ENCODE results near the gene B3GALT2. TPM values are rescaled to one million over a fixed set of nuclear protein-coding genes. Genes with fewer than 3 reads are reported as not detected.
A peak's percentile ranks its signal among the peaks of the same experiment; 100 is the strongest.
"Not testable (repeated sequence)": the region's sequence is repeated elsewhere in the genome, so short reads cannot be mapped to it uniquely, and the experiment has no call there.

The B3GALT2 gene
- total RNA-seq, 3 donors from 2014 or later, result 0.13 to 0.68 (median 0.50) TPM

DNA sequence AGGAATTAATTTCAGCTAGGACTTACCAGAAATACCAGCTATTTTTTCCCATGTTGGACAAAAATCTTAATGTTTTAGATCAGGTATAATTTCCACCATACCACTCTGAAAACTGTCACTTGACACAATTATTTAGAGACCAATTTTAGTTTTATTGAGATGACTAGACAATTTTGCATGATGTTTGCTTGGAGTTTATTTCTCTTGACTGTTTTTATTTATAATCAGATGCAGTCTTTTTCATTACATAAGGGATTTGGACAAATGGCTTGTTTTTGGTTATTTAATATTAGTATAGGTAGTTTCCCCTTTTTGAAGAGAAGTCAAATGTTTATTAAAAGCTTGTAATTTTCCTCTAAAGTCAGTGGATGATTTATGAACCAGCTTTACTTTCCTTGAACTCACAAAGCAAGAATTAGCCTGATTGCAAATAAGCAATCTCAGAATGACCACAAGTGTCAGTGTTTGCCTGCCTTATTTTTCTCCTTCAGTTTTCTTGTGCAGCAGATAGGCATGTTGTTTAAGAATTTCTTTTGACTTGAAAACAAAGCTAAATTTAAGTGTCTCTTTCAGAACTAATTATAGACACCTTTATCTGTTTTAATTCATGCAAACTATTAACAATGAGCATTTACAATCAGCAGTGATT, 3.8 kb upstream of the B3GALT2 start:
- ATAC-seq (no peak), DNase-seq (no peak)
- Mint-ChIP-seq H3K4me3 (no peak overlapping the region), H3K4me1 (ENCODE audit: low read depth) (peaks cover 59% of the 10 kb centered on the region), H3K9me3 (no peaks in the 10 kb centered on the region), H3K36me3 (ENCODE audit: insufficient read depth) (peaks cover 9% of the 10 kb centered on the region), H3K27me3 (ENCODE audit: low read depth) (no peaks in the 10 kb centered on the region)

DNA sequence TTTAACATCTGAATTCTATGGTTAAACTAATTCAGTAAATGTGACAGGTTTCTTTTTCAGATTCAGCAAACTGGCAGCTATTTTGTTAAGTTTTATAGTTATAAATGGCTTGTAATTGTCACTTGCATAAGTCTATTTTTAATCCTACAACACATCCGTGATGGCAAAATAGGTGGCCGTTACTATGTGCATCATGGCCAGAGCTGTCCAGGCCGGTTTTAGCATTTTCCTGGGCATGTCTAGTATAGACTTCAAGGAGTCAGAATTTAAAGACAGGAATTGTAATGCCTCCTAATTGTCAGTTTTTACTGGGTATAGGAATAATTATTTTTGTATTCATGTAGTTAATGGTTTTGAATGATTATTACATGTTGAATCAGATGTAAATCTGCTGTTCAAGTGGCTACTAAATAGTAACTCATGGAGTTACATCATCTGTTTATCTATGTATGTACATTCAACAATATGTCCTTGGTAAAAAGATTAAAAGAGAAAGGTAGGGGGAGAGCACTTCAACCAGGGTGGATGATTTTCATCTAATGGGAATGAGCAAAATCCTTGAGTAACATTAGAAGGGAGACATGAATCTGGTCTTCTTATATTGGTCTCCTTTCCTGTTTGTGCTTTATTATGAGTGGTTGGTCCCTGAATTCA, 3.2 kb upstream of the B3GALT2 start:
- peaks cover 62% of the 10 kb centered on the region for H3K4me1 Mint-ChIP-seq (ENCODE audit: low read depth)
- H3K4me3 Mint-ChIP-seq, result no peak overlapping the region
- H3K27me3 Mint-ChIP-seq (ENCODE audit: low read depth), result no peaks in the 10 kb centered on the region
- H3K36me3 Mint-ChIP-seq (ENCODE audit: insufficient read depth), result peaks cover 8% of the 10 kb centered on the region
- H3K9me3 Mint-ChIP-seq, result no peaks in the 10 kb centered on the region
- no peak for ATAC-seq
- DNase-seq, result no peak

DNA sequence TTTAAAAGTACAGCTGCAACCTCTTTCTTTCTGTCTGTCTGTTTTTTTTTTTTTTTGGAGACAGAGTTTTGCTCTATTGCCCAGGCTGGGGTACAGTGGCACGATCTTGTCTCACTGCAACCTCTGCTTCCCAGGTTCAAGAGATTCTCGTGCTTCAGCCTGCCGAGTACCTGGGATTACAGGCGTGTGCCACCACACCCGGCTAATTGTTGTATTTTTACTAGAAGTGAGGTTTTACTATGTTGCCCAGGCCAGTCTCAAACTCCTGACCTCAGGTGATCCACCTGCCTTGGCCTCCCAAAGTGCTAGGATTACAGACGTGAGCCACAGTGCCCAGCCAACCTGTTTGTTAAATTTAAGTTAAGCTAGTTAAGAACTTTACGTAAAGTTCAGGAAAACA, 2.5 kb upstream of the B3GALT2 start:
- H3K4me3 Mint-ChIP-seq; ATAC-seq; H3K9me3 Mint-ChIP-seq; DNase-seq; H3K36me3 Mint-ChIP-seq (ENCODE audit: insufficient read depth); H3K27me3 Mint-ChIP-seq (ENCODE audit: low read depth): not testable (repeated sequence)
- H3K4me1 Mint-ChIP-seq (ENCODE audit: low read depth), result peaks cover 59% of the 10 kb centered on the region

DNA sequence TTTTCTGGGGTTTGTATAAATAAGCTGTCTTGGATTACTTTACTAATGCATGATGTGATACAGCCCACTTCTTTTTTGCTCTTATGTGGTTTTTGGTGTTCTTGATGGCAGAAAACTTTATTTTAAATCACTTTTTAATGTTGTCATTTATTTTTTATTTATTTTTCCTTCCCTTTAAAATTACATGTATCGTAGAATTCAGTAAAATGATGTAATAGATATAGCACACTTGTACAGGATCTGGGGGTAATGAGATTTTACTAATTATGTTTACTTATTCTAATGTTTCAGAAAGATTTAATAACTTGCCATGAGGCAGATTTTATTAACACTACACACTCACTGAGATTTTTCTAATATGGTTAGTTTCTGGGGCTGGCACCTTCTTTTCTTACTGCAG, 701 bp upstream of the B3GALT2 start:
- ATAC-seq (no peak), DNase-seq (no peak)
- Mint-ChIP-seq H3K4me3 (no peak overlapping the region), H3K36me3 (ENCODE audit: insufficient read depth) (no peaks in the 10 kb centered on the region), H3K9me3 (no peaks in the 10 kb centered on the region), H3K27me3 (ENCODE audit: low read depth) (no peaks in the 10 kb centered on the region), H3K4me1 (ENCODE audit: low read depth) (peaks cover 58% of the 10 kb centered on the region)

DNA sequence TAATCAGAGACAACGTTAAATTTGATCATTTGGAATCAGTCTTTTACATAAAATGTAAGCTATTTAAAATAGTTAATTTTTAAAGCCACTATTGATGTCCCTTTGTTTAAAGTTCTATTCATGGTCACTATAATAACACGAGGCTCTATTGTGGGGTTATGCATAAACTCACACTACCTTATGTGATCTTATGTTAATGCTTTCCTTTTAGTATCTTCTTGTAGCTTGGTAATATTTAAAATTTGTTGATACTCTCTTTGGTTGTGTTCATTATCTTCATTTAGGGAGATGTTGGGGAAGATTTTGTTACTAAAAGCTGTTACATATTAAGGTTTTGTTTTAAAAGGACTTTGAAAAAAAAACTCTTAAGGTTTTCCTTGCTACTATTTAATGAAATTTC, 1.2 kb downstream of the B3GALT2 start:
- no peak for ATAC-seq
- DNase-seq, result no peak
- no peaks in the 10 kb centered on the region for H3K27me3 Mint-ChIP-seq (ENCODE audit: low read depth)
- H3K36me3 Mint-ChIP-seq (ENCODE audit: insufficient read depth), result no peaks in the 10 kb centered on the region
- no peaks in the 10 kb centered on the region for H3K9me3 Mint-ChIP-seq
- H3K4me3 Mint-ChIP-seq, result peak overlapping the region; percentile 73
- H3K4me1 Mint-ChIP-seq (ENCODE audit: low read depth), result peaks cover 55% of the 10 kb centered on the region

DNA sequence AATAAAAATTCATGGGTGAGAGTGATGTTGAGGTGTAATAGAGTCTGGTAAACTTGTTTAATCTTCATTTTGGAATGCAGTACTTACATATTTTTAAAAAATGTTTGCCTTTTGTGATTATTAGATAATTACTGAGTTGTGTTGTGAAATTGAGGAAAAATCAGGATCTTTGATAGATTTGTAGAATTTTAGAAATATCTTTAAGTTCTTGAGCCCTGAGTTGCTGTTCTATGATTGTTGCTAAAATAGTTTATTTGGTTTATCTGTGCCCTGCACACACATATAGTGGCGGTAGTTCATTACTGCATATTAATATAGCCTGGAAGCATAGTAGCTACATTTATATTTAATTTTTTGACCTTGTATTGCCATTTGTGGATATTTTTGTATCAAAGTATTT, 1.6 kb downstream of the B3GALT2 start:
- DNase-seq, result no peak
- Mint-ChIP-seq H3K27me3 (ENCODE audit: low read depth) (no peaks in the 10 kb centered on the region), H3K4me3 (peak overlapping the region; percentile 73), H3K36me3 (ENCODE audit: insufficient read depth) (no peaks in the 10 kb centered on the region), H3K9me3 (no peaks in the 10 kb centered on the region), H3K4me1 (ENCODE audit: low read depth) (peaks cover 51% of the 10 kb centered on the region)
- ATAC-seq, result no peak

DNA sequence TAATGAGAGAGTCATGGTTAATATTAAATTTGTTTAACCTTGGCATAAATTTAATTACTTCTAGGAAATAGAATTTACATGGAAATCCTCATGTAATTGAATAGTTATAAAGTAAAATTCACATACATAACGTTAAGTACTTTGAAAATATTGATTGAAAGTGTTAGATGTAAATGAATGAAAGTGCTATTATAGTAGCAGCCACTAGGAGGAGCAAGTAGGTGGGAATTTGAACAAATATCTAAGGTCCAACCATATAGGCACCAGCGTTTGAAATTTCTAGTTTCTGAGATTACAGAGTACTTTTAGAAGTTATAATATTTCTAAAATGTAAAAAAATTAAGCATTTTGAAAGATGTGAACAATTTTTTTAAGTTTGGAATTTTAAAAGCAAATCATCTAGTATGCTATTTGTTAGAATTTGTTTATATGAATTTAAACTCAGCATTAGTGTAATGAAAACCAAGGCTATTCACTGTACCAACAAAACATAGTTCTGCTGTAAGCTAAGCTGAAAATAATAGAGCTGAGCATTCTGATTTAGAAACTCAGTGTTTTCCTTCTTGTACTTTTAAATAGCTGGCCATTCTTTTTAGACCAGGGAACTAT, 3.3 kb downstream of the B3GALT2 start:
- Mint-ChIP-seq H3K4me1 (ENCODE audit: low read depth) (peaks cover 49% of the 10 kb centered on the region), H3K27me3 (ENCODE audit: low read depth) (no peaks in the 10 kb centered on the region), H3K36me3 (ENCODE audit: insufficient read depth) (no peaks in the 10 kb centered on the region), H3K9me3 (no peaks in the 10 kb centered on the region), H3K4me3 (no peak overlapping the region)
- DNase-seq (no peak), ATAC-seq (peak; percentile 48 to 72)

DNA sequence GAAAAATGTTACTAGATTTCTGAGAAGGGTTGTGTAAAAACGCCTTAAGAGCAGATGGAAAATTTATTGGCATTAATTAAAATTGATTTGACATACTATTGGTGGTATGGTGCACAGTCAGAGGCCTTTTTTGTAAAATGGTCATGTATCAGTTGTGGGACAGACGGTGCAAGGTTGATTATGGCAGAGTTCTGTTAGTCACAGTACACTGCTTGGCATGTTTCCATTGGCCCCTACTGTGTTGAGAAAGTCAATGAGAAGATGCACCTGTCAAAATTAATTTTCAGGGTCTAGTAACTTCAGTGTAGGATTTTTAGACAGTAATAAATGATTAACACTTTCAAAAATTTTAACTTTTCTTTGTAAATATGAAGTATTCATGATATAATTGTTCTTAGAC, 4.4 kb downstream of the B3GALT2 start:
- Mint-ChIP-seq H3K4me3 (no peak overlapping the region), H3K4me1 (ENCODE audit: low read depth) (peaks cover 46% of the 10 kb centered on the region), H3K9me3 (no peaks in the 10 kb centered on the region), H3K27me3 (ENCODE audit: low read depth) (no peaks in the 10 kb centered on the region), H3K36me3 (ENCODE audit: insufficient read depth) (peaks cover 4% of the 10 kb centered on the region)
- no peak for DNase-seq
- ATAC-seq, result no peak

DNA sequence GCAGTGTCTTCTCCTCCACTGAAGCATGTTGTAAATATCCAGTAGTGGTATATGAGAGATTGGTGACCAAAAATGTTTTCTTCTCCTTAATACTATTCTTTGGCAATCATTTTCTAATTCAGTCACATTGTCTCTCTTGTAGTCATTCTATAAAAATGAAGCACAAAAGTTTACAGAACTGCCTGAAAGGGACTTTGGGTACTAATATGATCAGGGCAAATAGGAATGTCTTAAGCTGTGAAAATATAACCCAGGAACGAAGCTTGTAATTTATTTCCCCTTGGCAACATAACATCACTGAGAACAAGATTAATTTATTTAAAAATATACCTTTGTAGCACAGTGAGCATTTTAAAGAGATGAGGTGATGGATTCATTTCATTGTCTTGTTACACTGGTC, 4.9 kb downstream of the B3GALT2 start:
- H3K4me3 Mint-ChIP-seq, result no peak overlapping the region
- peaks cover 6% of the 10 kb centered on the region for H3K36me3 Mint-ChIP-seq (ENCODE audit: insufficient read depth)
- no peaks in the 10 kb centered on the region for H3K9me3 Mint-ChIP-seq
- peaks cover 44% of the 10 kb centered on the region for H3K4me1 Mint-ChIP-seq (ENCODE audit: low read depth)
- H3K27me3 Mint-ChIP-seq (ENCODE audit: low read depth), result no peaks in the 10 kb centered on the region
- ATAC-seq (no peak), DNase-seq (no peak)

DNA sequence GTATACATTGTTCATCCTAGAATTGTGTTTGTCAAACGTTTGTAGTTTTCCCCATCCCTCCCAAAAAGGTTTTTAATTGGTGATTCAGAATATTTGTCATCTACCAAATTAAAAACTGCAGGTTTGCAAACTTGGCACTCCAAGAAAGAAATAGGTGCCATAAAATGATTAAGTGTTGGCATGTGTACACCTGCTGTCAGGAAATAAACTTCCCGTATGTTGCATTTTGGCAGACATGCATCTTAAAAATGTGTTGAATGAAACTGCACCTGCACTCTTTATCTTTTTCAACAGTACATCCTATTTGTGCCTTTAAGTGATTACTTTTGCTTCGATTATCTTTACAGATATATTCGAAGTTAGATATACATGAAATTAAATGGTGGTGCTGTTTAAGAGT, 7.3 kb downstream of the B3GALT2 start:
- DNase-seq, result no peak
- H3K4me3 Mint-ChIP-seq, result no peak overlapping the region
- no peaks in the 10 kb centered on the region for H3K9me3 Mint-ChIP-seq
- ATAC-seq, result no peak
- no peaks in the 10 kb centered on the region for H3K27me3 Mint-ChIP-seq (ENCODE audit: low read depth)
- H3K36me3 Mint-ChIP-seq (ENCODE audit: insufficient read depth), result peaks cover 22% of the 10 kb centered on the region
- peaks cover 37% of the 10 kb centered on the region for H3K4me1 Mint-ChIP-seq (ENCODE audit: low read depth)

DNA sequence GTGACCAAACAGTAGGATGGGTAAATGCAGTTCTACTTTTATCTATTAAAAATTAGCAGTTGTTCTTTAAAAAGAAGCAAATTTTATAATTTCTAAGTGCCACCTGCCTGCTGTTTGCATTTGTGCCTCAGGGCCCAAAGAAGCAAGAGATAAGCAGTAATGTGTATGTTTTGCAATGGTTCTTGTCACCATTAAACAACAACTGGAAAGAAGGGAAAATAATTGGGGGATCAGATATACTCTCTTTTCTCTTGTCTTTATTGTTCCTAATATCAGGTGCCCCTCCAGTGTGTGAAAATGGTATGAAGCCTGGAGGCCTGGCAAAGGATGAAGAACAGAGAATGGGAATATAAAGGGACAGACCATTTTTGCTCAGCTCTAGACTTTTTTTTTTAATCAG, 9.6 kb downstream of the B3GALT2 start:
- DNase-seq, result no peak
- H3K4me1 Mint-ChIP-seq (ENCODE audit: low read depth), result peaks cover 34% of the 10 kb centered on the region
- H3K27me3 Mint-ChIP-seq (ENCODE audit: low read depth), result no peaks in the 10 kb centered on the region
- H3K9me3 Mint-ChIP-seq, result no peaks in the 10 kb centered on the region
- no peak overlapping the region for H3K4me3 Mint-ChIP-seq
- no peak for ATAC-seq
- H3K36me3 Mint-ChIP-seq (ENCODE audit: insufficient read depth), result peaks cover 32% of the 10 kb centered on the region

DNA sequence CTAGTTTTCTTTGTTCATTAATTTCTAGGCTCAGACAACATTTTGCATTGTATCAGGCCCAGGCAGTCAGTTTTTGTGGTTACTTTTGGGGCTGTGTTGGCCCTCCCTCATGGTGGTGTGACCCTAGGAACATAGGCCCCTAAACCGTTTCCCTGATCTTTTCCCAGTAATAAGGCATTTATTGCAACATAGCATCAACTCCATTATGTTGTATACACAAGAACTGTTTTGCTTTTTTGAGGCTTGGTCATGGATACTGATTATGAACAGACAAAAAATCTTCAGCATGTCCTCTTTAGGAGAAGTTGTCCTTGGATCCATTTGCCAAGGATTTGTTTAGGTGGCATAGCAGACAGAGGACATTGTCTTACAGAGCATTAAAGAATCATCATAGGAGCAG, 10.3 kb downstream of the B3GALT2 start:
- ATAC-seq (no peak), DNase-seq (no peak)
- Mint-ChIP-seq H3K4me1 (ENCODE audit: low read depth) (peaks cover 38% of the 10 kb centered on the region), H3K4me3 (no peak overlapping the region), H3K27me3 (ENCODE audit: low read depth) (no peaks in the 10 kb centered on the region), H3K9me3 (no peaks in the 10 kb centered on the region), H3K36me3 (ENCODE audit: insufficient read depth) (peaks cover 32% of the 10 kb centered on the region)

DNA sequence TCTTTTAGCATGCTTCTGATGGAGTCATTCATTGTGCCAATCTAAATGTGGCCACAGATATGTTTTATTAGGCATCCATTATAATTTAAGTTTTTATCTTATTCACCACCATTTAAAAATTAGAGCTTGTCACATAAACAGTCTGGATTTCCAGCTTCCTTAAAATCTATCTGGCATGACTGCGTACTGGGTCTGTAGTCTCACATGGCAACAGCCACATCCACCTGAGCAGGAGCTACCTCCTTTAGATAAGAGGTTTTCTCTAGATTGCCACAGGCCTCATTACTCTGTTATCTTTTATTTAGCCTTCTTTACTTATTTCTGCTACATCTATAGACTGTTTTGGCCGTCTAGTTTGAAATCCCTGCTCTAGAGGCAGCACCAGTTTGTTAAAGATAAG, 29.1 kb downstream of the B3GALT2 start:
- ATAC-seq, result no peak
- no peaks in the 10 kb centered on the region for H3K27me3 Mint-ChIP-seq (ENCODE audit: low read depth)
- H3K4me1 Mint-ChIP-seq (ENCODE audit: low read depth), result peaks cover 23% of the 10 kb centered on the region
- DNase-seq, result no peak
- H3K4me3 Mint-ChIP-seq, result no peak overlapping the region
- H3K36me3 Mint-ChIP-seq (ENCODE audit: insufficient read depth), result peaks cover 34% of the 10 kb centered on the region
- no peaks in the 10 kb centered on the region for H3K9me3 Mint-ChIP-seq

DNA sequence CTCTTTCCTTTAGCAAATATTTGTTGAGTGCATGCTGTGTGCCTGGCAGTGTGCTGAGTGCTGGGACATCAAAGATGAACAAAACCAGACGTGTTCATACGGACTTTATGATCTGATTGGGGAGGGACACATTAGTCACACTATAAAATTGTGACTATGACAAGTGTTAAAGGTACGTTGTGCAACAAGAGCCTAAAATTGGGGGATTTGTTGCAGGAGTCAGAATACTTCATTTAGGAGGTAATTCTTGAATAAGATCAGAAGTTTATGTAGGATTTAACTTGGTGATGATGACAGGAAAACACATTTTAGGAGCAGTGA, 29.6 kb downstream of the B3GALT2 start:
- H3K9me3 Mint-ChIP-seq, result no peaks in the 10 kb centered on the region
- H3K27me3 Mint-ChIP-seq (ENCODE audit: low read depth), result no peaks in the 10 kb centered on the region
- peaks cover 36% of the 10 kb centered on the region for H3K36me3 Mint-ChIP-seq (ENCODE audit: insufficient read depth)
- ATAC-seq (no peak), DNase-seq (no peak)
- no peak overlapping the region for H3K4me3 Mint-ChIP-seq
- peaks cover 23% of the 10 kb centered on the region for H3K4me1 Mint-ChIP-seq (ENCODE audit: low read depth)

DNA sequence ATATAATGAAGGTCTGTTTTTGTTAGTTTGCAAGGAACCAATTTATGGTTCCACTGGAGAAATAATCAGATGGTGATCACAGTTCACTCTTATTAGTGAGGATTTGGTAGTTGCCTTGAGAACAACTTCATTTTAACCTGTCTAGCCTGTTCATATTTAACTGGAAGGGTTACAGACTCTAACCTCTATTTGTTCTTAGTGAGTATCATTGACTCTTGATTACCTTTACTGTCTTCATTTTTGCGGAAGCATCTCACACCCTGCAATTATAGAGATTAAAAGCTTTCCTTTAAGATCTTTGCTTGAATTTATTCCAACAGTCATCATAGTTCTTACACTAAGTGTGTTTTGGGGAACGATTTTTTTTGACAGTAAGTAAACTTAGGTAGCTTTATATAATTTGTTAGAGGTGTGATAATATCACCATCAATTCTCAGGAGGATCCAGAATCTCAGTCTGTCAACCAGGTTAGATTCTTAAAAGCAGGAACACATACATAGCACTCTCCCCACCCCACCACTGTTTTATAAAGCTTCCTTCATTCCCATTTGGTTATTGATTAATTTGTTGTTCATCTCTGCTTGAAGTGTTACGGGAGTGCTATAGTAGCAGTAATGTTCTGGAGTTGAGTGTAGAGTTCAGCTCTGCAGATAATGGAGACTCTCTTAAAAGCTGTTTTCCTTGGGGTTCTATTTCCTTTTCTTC, 30.1 kb downstream of the B3GALT2 start:
- Mint-ChIP-seq H3K27me3 (ENCODE audit: low read depth) (no peaks in the 10 kb centered on the region), H3K4me3 (no peak overlapping the region), H3K36me3 (ENCODE audit: insufficient read depth) (peaks cover 36% of the 10 kb centered on the region), H3K4me1 (ENCODE audit: low read depth) (peaks cover 23% of the 10 kb centered on the region), H3K9me3 (no peaks in the 10 kb centered on the region)
- ATAC-seq (no peak), DNase-seq (no peak)
